DOHH2 (cell line): Measurements from ENCODE around the gene STYK1.

Source experiments
- EZH2phosphoT487 ChIP-seq: fragments of 200-600 bp; sonication (generic); IDR thresholded peaks from 2 replicates; pipeline ENCODE4 v1.6.1; 2017; ENCODE audit warnings: borderline replicate concordance, mild to moderate bottlenecking, antibody characterized with exemption, low read length, moderate library complexity, mixed read lengths
- TF ChIP-seq, protein P1 (sequence below): fragments of 200-600 bp; sonication (generic); IDR thresholded peaks from one replicate; pipeline ENCODE4 v1.5.1; 2014; ENCODE audit warnings: antibody characterized with exemption, mild to moderate bottlenecking, low read depth, low read length; ENCODE audit not compliant: poor library complexity, severe bottlenecking

DNA sequence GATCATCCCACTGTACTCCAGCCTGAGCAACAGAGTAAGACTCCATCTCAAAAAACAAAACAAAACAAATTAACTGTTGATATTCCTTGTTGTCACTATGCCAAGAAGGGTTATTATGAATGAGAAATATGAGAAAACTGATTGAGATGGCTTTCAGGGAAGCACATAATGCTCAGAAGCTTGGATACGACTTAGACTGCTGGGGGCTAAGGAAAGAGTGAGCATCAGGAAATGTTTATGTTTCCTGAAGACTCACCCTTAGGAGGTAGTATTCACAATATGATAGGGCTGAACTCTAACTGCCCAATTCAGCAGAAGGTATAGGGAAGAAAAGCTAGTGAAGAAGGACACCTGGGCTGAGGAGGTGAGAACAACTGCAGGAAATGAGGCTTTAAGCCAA is 6.3 kb downstream of the STYK1 start:
- TF ChIP-seq, protein P1, sequence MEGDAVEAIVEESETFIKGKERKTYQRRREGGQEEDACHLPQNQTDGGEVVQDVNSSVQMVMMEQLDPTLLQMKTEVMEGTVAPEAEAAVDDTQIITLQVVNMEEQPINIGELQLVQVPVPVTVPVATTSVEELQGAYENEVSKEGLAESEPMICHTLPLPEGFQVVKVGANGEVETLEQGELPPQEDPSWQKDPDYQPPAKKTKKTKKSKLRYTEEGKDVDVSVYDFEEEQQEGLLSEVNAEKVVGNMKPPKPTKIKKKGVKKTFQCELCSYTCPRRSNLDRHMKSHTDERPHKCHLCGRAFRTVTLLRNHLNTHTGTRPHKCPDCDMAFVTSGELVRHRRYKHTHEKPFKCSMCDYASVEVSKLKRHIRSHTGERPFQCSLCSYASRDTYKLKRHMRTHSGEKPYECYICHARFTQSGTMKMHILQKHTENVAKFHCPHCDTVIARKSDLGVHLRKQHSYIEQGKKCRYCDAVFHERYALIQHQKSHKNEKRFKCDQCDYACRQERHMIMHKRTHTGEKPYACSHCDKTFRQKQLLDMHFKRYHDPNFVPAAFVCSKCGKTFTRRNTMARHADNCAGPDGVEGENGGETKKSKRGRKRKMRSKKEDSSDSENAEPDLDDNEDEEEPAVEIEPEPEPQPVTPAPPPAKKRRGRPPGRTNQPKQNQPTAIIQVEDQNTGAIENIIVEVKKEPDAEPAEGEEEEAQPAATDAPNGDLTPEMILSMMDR: no peak
- TF ChIP-seq EZH2phosphoT487: no peak
